ENCODE measurements around the gene SNX33.
"Not testable (repeated sequence)": the region's sequence is repeated elsewhere in the genome, so short reads cannot be mapped to it uniquely, and the experiment has no call there.

SNX33 gene

GRCh38 chr15:75705854-75706681 is 58.4 kb downstream of the SNX33 start:
- Histone ChIP-seq H3K36me3 (ENCODE audit: insufficient read depth, low read length) (no peaks in the 10 kb centered on the region), H3K27ac (ENCODE audit: low read length) (no peak overlapping the region), H3K79me2 (ENCODE audit: insufficient read depth, low read length) (no peaks in the 10 kb centered on the region), H3K4me3 (ENCODE audit: low read depth in 1 of 2, low read length in 2 of 2) (no peak overlapping the region), H3K4me1 (ENCODE audit: insufficient read depth, low read length) (no peaks in the 10 kb centered on the region), H3K27me3 (ENCODE audit: insufficient read depth, low read length, poor library complexity) (no peaks in the 10 kb centered on the region), H3K9me3 (ENCODE audit: insufficient read depth, low read length, severe bottlenecking) (no peaks in the 10 kb centered on the region), H4K20me1 (ENCODE audit: insufficient read depth, low read length) (no peaks in the 10 kb centered on the region), H2AFZ (ENCODE audit: low read depth, low read length) (no peak overlapping the region), H3K9ac (ENCODE audit: low read depth, low read length) (no peak overlapping the region), H3K4me2 (ENCODE audit: insufficient read depth, low read length) (no peak overlapping the region)
- TF ChIP-seq CTCF (IDR thresholded peaks at IDR 0.05; ENCODE audit: borderline replicate concordance, extremely low read depth, low read length, poor library complexity, severe bottlenecking), result no peak
- TF ChIP-seq EZH2 (IDR thresholded peaks at IDR 0.05; ENCODE audit: borderline replicate concordance, low read depth, low read length, severe bottlenecking), result no peak
- ATAC-seq (ENCODE audit: insufficient read depth, low read depth) (no peak), DNase-seq (no peak)

GRCh38 chr15:75706682-75706954 is 58.9 kb downstream of the SNX33 start:
- no peaks in the 10 kb centered on the region for H3K79me2 ChIP-seq (ENCODE audit: insufficient read depth, low read length)
- no peak for ATAC-seq (ENCODE audit: insufficient read depth, low read depth)
- no peak overlapping the region for H2AFZ ChIP-seq (ENCODE audit: low read depth, low read length)
- no peaks in the 10 kb centered on the region for H3K4me1 ChIP-seq (ENCODE audit: insufficient read depth, low read length)
- H3K27ac ChIP-seq (ENCODE audit: low read length), result no peak overlapping the region
- H3K4me3 ChIP-seq (ENCODE audit: low read depth in 1 of 2, low read length in 2 of 2), result no peak overlapping the region
- H3K36me3 ChIP-seq (ENCODE audit: insufficient read depth, low read length), result no peaks in the 10 kb centered on the region
- H3K27me3 ChIP-seq (ENCODE audit: insufficient read depth, low read length, poor library complexity), result no peaks in the 10 kb centered on the region
- H3K4me2 ChIP-seq (ENCODE audit: insufficient read depth, low read length), result no peak overlapping the region
- H3K9me3 ChIP-seq (ENCODE audit: insufficient read depth, low read length, severe bottlenecking), result no peaks in the 10 kb centered on the region
- no peak for DNase-seq
- H3K9ac ChIP-seq (ENCODE audit: low read depth, low read length), result no peak overlapping the region
- TF ChIP-seq EZH2 (IDR thresholded peaks at IDR 0.05; ENCODE audit: borderline replicate concordance, low read depth, low read length, severe bottlenecking) (no peak), CTCF (IDR thresholded peaks at IDR 0.05; ENCODE audit: borderline replicate concordance, extremely low read depth, low read length, poor library complexity, severe bottlenecking) (no peak)
- H4K20me1 ChIP-seq (ENCODE audit: insufficient read depth, low read length), result no peaks in the 10 kb centered on the region

- ATAC-seq (ENCODE audit: insufficient read depth, low read depth); H4K20me1 ChIP-seq (ENCODE audit: insufficient read depth, low read length); H3K27me3 ChIP-seq (ENCODE audit: insufficient read depth, low read length, poor library complexity); DNase-seq; H2AFZ ChIP-seq (ENCODE audit: low read depth, low read length); H3K4me3 ChIP-seq (ENCODE audit: low read depth in 1 of 2, low read length in 2 of 2); H3K4me1 ChIP-seq (ENCODE audit: insufficient read depth, low read length); H3K36me3 ChIP-seq (ENCODE audit: insufficient read depth, low read length); H3K9me3 ChIP-seq (ENCODE audit: insufficient read depth, low read length, severe bottlenecking); H3K79me2 ChIP-seq (ENCODE audit: insufficient read depth, low read length); H3K27ac ChIP-seq (ENCODE audit: low read length); H3K9ac ChIP-seq (ENCODE audit: low read depth, low read length); H3K4me2 ChIP-seq (ENCODE audit: insufficient read depth, low read length): not testable (repeated sequence)
Observed at GRCh38 chr15:75709458-75709857, 61.7 kb downstream of the SNX33 start.

GRCh38 chr15:75710874-75711273 is 63.2 kb downstream of the SNX33 start:
- not testable (repeated sequence) for H3K36me3 ChIP-seq (ENCODE audit: insufficient read depth, low read length); H3K4me1 ChIP-seq (ENCODE audit: insufficient read depth, low read length); H3K4me2 ChIP-seq (ENCODE audit: insufficient read depth, low read length)

GRCh38 chr15:75711495-75711894 is 63.8 kb downstream of the SNX33 start:
- not testable (repeated sequence) for H4K20me1 ChIP-seq (ENCODE audit: insufficient read depth, low read length); H3K4me3 ChIP-seq (ENCODE audit: low read depth in 1 of 2, low read length in 2 of 2); H3K4me1 ChIP-seq (ENCODE audit: insufficient read depth, low read length); H3K27ac ChIP-seq (ENCODE audit: low read length); H3K9me3 ChIP-seq (ENCODE audit: insufficient read depth, low read length, severe bottlenecking); ATAC-seq (ENCODE audit: insufficient read depth, low read depth); H3K27me3 ChIP-seq (ENCODE audit: insufficient read depth, low read length, poor library complexity); H3K36me3 ChIP-seq (ENCODE audit: insufficient read depth, low read length); DNase-seq; H3K79me2 ChIP-seq (ENCODE audit: insufficient read depth, low read length); H2AFZ ChIP-seq (ENCODE audit: low read depth, low read length); H3K9ac ChIP-seq (ENCODE audit: low read depth, low read length); H3K4me2 ChIP-seq (ENCODE audit: insufficient read depth, low read length)

More at GRCh38 chr15:75710874-75711273, 63.2 kb downstream of the SNX33 start:
- not testable (repeated sequence) for H3K27ac ChIP-seq (ENCODE audit: low read length); H3K79me2 ChIP-seq (ENCODE audit: insufficient read depth, low read length); ATAC-seq (ENCODE audit: insufficient read depth, low read depth); H4K20me1 ChIP-seq (ENCODE audit: insufficient read depth, low read length); H3K9me3 ChIP-seq (ENCODE audit: insufficient read depth, low read length, severe bottlenecking); H2AFZ ChIP-seq (ENCODE audit: low read depth, low read length); H3K27me3 ChIP-seq (ENCODE audit: insufficient read depth, low read length, poor library complexity); H3K4me3 ChIP-seq (ENCODE audit: low read depth in 1 of 2, low read length in 2 of 2); DNase-seq; H3K9ac ChIP-seq (ENCODE audit: low read depth, low read length)
